Breast epithelium (tissue), 4 donors: ENCODE data around the gene PEX26. TPM values are rescaled to one million over a fixed set of nuclear protein-coding genes. Genes with fewer than 3 reads are reported as not detected.
"Not testable (repeated sequence)": the region's sequence is repeated elsewhere in the genome, so short reads cannot be mapped to it uniquely, and the experiment has no call there.

Experiments
- DNase-seq, 2 donors: peaks; one replicate each; pipeline ENCODE4 v3.0.0-alpha.2; 2019; ENCODE audit warnings: low spot score in 2 of 2
- H3K27ac ChIP-seq, 2 donors: fragments of 200-600 bp; sonication (generic) in 1 of 2; one replicate each; pipeline ENCODE4 v1.5.1; 2016 to 2019; ENCODE audit warnings: mild to moderate bottlenecking in 1 of 2
- H3K27me3 ChIP-seq, 2 donors: fragments of 200-600 bp; sonication (generic) in 1 of 2; one replicate each; pipeline versions ENCODE4 v1.5.1 to v1.6.0; 2017 to 2019; ENCODE audit warnings: control low read depth in 1 of 2, mild to moderate bottlenecking in 1 of 2
- H3K36me3 ChIP-seq: fragments of 200-600 bp; one replicate; pipeline ENCODE4 v1.5.1; 2019
- H3K4me1 ChIP-seq, 2 donors: fragments of 200-600 bp; sonication (generic); one replicate each; pipeline ENCODE4 v1.5.1; 2016 to 2019; ENCODE audit warnings: control low read depth in 1 of 2
- H3K4me3 ChIP-seq, 3 donors: fragments of 200-600 bp; sonication (generic); 1 replicate in 2 of 3; 2 replicates in 1 of 3; pipeline ENCODE4 v1.5.1; 2016 to 2019; ENCODE audit warnings: mild to moderate bottlenecking in 3 of 3, moderate library complexity in 2 of 3
- H3K9me3 ChIP-seq, 2 donors: fragments of 200-600 bp; sonication (generic) in 1 of 2; one replicate each; pipeline ENCODE4 v1.5.1; 2016 to 2019; ENCODE audit warnings: control low read depth in 1 of 2
- POLR2A ChIP-seq: fragments of 450-650 bp; IDR thresholded peaks from one replicate; pipeline ENCODE4 v1.6.1; 2016; ENCODE audit warnings: antibody characterized with exemption, mild to moderate bottlenecking, moderate library complexity
- POLR2AphosphoS5 ChIP-seq, 3 donors: sonication (generic); formaldehyde crosslinking; IDR thresholded peaks; one replicate each; pipeline ENCODE4 v1.6.1; 2017; ENCODE audit warnings: antibody characterized with exemption in 3 of 3
- intact Hi-C: fragments of 100-400 bp; cut with DNase I; formaldehyde crosslinking; loops from one replicate; pipeline ENCODE4 v1.15.1; 2023; ENCODE audit warnings: low total_unique reads
- total RNA-seq, 3 donors: library from RNA; depleted of rRNA; stranded (reverse); fragments of >200 nt; gene quantifications; one replicate each; pipeline ENCODE4 v1.1.0, GENCODE V29; 2016
- TF ChIP-seq, protein P1 (sequence below), 3 donors: fragments of 450-650 bp; IDR thresholded peaks; one replicate each; pipeline ENCODE4 v1.5.1; 2016 to 2017; ENCODE audit warnings: antibody characterized with exemption in 3 of 3, mild to moderate bottlenecking in 3 of 3, moderate library complexity in 3 of 3

Gene PEX26
- total RNA-seq, 3 donors from 2014 or later = 18.7 to 22.2 (median 19.2) TPM

GRCh38 chr22:18121954-18122554 lies 44.3 kb downstream of the PEX26 start:
- intact Hi-C loops = no loop called here
- Histone ChIP-seq H3K9me3 (no peaks in the 10 kb centered on the region), H3K36me3 (no peaks in the 10 kb centered on the region), H3K4me3 (no peak overlapping the region), H3K4me1 (no peaks in the 10 kb centered on the region), H3K27me3 (no peaks in the 10 kb centered on the region), H3K27ac (no peak overlapping the region)
- TF ChIP-seq POLR2A (no peak), POLR2AphosphoS5 (IDR thresholded peaks at IDR 0.05) (no peak)
- TF ChIP-seq, protein P1, sequence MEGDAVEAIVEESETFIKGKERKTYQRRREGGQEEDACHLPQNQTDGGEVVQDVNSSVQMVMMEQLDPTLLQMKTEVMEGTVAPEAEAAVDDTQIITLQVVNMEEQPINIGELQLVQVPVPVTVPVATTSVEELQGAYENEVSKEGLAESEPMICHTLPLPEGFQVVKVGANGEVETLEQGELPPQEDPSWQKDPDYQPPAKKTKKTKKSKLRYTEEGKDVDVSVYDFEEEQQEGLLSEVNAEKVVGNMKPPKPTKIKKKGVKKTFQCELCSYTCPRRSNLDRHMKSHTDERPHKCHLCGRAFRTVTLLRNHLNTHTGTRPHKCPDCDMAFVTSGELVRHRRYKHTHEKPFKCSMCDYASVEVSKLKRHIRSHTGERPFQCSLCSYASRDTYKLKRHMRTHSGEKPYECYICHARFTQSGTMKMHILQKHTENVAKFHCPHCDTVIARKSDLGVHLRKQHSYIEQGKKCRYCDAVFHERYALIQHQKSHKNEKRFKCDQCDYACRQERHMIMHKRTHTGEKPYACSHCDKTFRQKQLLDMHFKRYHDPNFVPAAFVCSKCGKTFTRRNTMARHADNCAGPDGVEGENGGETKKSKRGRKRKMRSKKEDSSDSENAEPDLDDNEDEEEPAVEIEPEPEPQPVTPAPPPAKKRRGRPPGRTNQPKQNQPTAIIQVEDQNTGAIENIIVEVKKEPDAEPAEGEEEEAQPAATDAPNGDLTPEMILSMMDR (IDR thresholded peaks at IDR 0.05) = no peak
- no peak for DNase-seq

GRCh38 chr22:18123476-18124025 lies 45.8 kb downstream of the PEX26 start:
- H3K36me3 ChIP-seq, H3K4me1 ChIP-seq, H3K27me3 ChIP-seq, DNase-seq, H3K4me3 ChIP-seq, H3K9me3 ChIP-seq, H3K27ac ChIP-seq, intact Hi-C loops: not testable (repeated sequence)

DNA sequence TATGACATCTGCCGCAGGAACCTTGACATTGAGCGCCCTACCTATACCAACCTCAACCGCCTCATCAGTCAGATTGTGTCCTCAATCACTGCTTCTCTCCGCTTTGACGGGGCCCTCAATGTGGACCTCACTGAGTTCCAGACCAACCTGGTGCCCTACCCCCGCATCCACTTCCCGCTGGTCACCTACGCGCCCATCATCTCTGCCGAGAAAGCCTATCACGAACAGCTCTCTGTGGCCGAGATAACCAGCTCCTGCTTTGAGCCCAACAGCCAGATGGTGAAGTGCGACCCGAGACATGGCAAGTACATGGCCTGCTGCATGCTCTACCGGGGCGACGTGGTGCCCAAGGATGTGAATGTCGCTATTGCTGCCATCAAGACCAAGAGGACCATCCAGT lies 48.8 kb downstream of the PEX26 start:
- TF ChIP-seq POLR2A (no peak), POLR2AphosphoS5 (IDR thresholded peaks at IDR 0.05) (no peak)
- TF ChIP-seq, protein P1 (IDR thresholded peaks at IDR 0.05) = no peak
- Histone ChIP-seq H3K27ac (no peak overlapping the region), H3K9me3 (no peaks in the 10 kb centered on the region), H3K27me3 (no peaks in the 10 kb centered on the region), H3K4me1 (no peaks in the 10 kb centered on the region), H3K36me3 (no peaks in the 10 kb centered on the region), H3K4me3 (no peak overlapping the region)
- DNase-seq = no peak
- intact Hi-C loops = no loop called here

GRCh38 chr22:18130018-18130417 lies 52.2 kb downstream of the PEX26 start:
- Histone ChIP-seq H3K9me3 (no peaks in the 10 kb centered on the region), H3K27ac (no peak overlapping the region), H3K4me3 (no peak overlapping the region), H3K27me3 (no peaks in the 10 kb centered on the region), H3K4me1 (peaks cover 0 to 5% of the 10 kb centered on the region in 2 donors), H3K36me3 (no peaks in the 10 kb centered on the region)
- no peak for DNase-seq
- TF ChIP-seq, protein P1 (IDR thresholded peaks at IDR 0.05) = no peak
- TF ChIP-seq POLR2A = no peak
- no peak for TF ChIP-seq POLR2AphosphoS5 (IDR thresholded peaks at IDR 0.05)
- intact Hi-C loops = no loop called here

DNA sequence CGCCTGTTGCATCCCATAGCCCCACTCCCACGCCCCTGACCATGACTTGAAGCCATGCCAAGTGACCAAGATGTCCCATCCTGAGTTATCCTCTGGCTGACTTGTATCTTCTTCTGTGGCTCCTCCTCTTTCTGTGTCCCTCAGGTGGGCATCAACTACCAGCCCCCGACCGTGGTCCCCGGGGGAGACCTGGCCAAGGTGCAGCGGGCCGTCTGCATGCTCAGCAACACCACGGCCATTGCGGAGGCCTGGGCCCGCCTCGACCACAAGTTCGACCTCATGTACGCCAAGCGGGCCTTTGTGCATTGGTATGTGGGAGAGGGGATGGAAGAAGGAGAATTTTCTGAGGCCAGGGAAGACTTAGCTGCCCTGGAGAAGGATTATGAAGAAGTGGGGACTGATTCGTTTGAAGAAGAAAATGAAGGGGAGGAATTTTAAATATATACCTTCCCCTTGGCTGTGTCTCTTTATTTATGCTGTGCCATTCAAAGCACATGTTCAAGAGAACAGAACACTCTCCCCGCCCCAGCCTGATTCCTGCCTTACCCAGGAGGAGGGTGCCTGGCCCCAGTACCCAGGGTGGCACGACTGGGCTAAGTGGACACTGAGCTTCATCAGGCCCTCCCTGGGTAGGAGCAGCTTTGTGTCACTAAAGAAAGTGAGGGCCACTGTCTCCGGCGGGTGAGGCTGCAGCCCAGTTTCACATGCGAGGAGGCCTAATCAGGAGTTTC lies 53.1 kb downstream of the PEX26 start:
- Histone ChIP-seq H3K27me3 (no peaks in the 10 kb centered on the region), H3K4me1 (peaks cover 0 to 5% of the 10 kb centered on the region in 2 donors), H3K27ac (no peak overlapping the region), H3K36me3 (no peaks in the 10 kb centered on the region), H3K4me3 (no peak overlapping the region), H3K9me3 (no peaks in the 10 kb centered on the region)
- intact Hi-C loops = no loop called here
- TF ChIP-seq, protein P1 (IDR thresholded peaks at IDR 0.05) = no peak
- no peak for TF ChIP-seq POLR2AphosphoS5 (IDR thresholded peaks at IDR 0.05)
- TF ChIP-seq POLR2A = no peak
- DNase-seq = no peak
